ENCODE measurements around the gene GPRASP1.

The GPRASP1 gene

DNA sequence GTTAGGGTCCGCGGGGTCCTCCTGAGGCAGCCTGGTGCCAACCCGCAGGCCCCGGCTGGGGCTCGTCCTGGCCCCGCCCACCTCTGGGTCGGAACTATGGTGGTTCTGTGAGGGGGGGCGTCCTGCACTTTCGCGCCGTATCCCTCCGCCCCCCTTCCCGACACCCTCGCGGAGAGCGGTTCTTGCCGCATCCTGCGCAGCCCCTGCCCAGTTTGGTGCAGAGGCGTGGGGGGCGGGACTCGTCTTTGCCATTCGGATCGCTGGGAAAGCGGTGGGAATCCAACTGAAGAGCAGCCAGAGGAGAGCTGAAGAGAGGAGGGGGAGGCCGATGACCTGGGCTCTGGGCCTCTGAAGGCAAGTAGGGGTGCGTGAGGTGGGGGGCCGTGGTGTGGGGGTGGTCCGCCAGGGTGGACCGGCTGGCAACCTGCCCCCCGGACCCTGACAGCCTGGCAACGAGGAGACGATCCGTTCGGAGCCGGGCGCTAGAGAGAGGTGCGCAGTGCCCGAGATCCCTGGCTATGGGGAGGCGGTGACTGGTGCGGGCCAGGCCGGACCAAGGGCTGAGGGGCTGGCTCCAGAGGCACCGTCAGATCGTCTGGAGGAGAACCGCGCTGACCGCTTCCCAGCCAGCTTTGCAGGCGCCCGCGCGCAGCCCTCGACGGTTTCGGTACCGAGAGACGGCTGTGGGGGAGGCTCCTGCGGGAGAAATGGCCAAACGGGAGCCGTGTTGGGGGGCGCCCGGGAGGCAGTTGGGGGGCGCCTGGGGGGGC is at the start of gene GPRASP1:
GPRASP1 (plus strand) TSS at position 242 of the 770 bp plus-strand sequence. CDS start 2,431 bp downstream, outside the sequence.
- no peaks in the 10 kb centered on the region for H3K36me3 ChIP-seq (ENCODE audit: control insufficient read depth, insufficient read depth, low read length)
- H3K4me3 ChIP-seq (ENCODE audit: low read depth, low read length) = peak within 1 kb of the TSS; percentile 59
- H3K9ac ChIP-seq (ENCODE audit: low read depth, low read length) = no peak within 1 kb of the TSS
- no peaks in the 10 kb centered on the region for H3K4me1 ChIP-seq (ENCODE audit: control insufficient read depth, insufficient read depth, low read length)
- no peaks in the 10 kb centered on the region for H3K9me3 ChIP-seq (ENCODE audit: control insufficient read depth, insufficient read depth, low read length)
- H3K27me3 ChIP-seq (ENCODE audit: control insufficient read depth, insufficient read depth, low read length) = peaks cover 8% of the 10 kb centered on the region

- no peaks in the 10 kb centered on the region for H3K4me1 ChIP-seq (ENCODE audit: control insufficient read depth, insufficient read depth, low read length)
- no peaks in the 10 kb centered on the region for H3K27me3 ChIP-seq (ENCODE audit: control insufficient read depth, insufficient read depth, low read length)
- H3K9me3 ChIP-seq (ENCODE audit: control insufficient read depth, insufficient read depth, low read length) = no peaks in the 10 kb centered on the region
- peaks cover 3% of the 10 kb centered on the region for H3K36me3 ChIP-seq (ENCODE audit: control insufficient read depth, insufficient read depth, low read length)
- H3K9ac ChIP-seq (ENCODE audit: low read depth, low read length) = no peak overlapping the region
- no peak overlapping the region for H3K4me3 ChIP-seq (ENCODE audit: low read depth, low read length)
Measured at GRCh38 chrX:102604327-102604726, 47.0 kb upstream of the GPRASP1 start.

- H3K36me3 ChIP-seq (ENCODE audit: control insufficient read depth, insufficient read depth, low read length) = peaks cover 3% of the 10 kb centered on the region
- no peaks in the 10 kb centered on the region for H3K27me3 ChIP-seq (ENCODE audit: control insufficient read depth, insufficient read depth, low read length)
- no peak overlapping the region for H3K4me3 ChIP-seq (ENCODE audit: low read depth, low read length)
- no peaks in the 10 kb centered on the region for H3K4me1 ChIP-seq (ENCODE audit: control insufficient read depth, insufficient read depth, low read length)
- no peaks in the 10 kb centered on the region for H3K9me3 ChIP-seq (ENCODE audit: control insufficient read depth, insufficient read depth, low read length)
- H3K9ac ChIP-seq (ENCODE audit: low read depth, low read length) = no peak overlapping the region
Measured at GRCh38 chrX:102606115-102606514, 45.2 kb upstream of the GPRASP1 start.

DNA sequence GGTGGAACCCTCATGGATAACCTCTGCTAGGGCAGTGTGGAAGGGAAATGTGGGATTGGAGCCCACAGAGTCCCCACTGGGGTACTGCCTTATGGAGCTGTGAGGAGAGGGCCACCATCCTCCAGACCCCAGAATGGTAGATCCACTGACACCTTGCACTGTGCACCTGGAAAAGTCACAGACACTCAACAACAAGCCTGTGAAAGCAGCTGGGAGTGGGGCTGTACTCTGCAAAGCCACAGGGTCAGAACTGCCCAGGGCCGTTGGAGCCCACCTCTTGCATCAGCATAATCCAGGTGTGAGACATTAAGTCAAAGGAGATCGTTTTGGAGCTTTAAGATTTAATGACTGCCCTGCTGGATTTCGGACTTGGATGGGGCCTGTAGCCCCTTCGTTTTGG is 40.4 kb upstream of the GPRASP1 start:
- Histone ChIP-seq H3K4me3 (ENCODE audit: low read depth, low read length) (no peak overlapping the region), H3K9me3 (ENCODE audit: control insufficient read depth, insufficient read depth, low read length) (no peaks in the 10 kb centered on the region), H3K4me1 (ENCODE audit: control insufficient read depth, insufficient read depth, low read length) (no peaks in the 10 kb centered on the region), H3K9ac (ENCODE audit: low read depth, low read length) (no peak overlapping the region), H3K36me3 (ENCODE audit: control insufficient read depth, insufficient read depth, low read length) (no peaks in the 10 kb centered on the region), H3K27me3 (ENCODE audit: control insufficient read depth, insufficient read depth, low read length) (no peaks in the 10 kb centered on the region)

- Histone ChIP-seq H3K36me3 (ENCODE audit: control insufficient read depth, insufficient read depth, low read length) (peaks cover 5% of the 10 kb centered on the region), H3K4me1 (ENCODE audit: control insufficient read depth, insufficient read depth, low read length) (no peaks in the 10 kb centered on the region), H3K4me3 (ENCODE audit: low read depth, low read length) (no peak overlapping the region), H3K9me3 (ENCODE audit: control insufficient read depth, insufficient read depth, low read length) (peaks cover 9% of the 10 kb centered on the region), H3K27me3 (ENCODE audit: control insufficient read depth, insufficient read depth, low read length) (no peaks in the 10 kb centered on the region), H3K9ac (ENCODE audit: low read depth, low read length) (no peak overlapping the region)
Measured at GRCh38 chrX:102624105-102624504, 27.2 kb upstream of the GPRASP1 start.

DNA sequence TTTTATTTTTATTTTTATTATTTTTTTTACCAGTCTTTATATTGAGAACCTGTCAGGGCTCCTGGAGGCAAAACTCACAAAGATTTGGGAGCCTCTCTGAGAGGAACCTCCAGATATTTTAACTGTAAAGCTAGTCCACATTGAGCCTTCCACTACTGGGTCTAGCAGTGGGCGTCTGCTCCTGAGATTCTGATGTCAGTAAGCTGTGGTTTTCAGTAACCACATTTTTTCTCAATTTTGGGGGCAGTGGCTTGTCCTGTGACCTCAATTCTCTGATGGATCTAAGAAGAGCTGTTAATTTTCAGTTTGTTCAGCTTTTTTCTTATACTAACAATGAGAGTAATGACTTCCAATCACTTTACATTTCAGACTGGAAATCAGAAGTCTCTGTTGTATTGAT is 23.6 kb upstream of the GPRASP1 start:
- Histone ChIP-seq H3K9me3 (ENCODE audit: control insufficient read depth, insufficient read depth, low read length) (peaks cover 9% of the 10 kb centered on the region), H3K27me3 (ENCODE audit: control insufficient read depth, insufficient read depth, low read length) (no peaks in the 10 kb centered on the region), H3K36me3 (ENCODE audit: control insufficient read depth, insufficient read depth, low read length) (peaks cover 5% of the 10 kb centered on the region), H3K4me1 (ENCODE audit: control insufficient read depth, insufficient read depth, low read length) (no peaks in the 10 kb centered on the region), H3K9ac (ENCODE audit: low read depth, low read length) (no peak overlapping the region), H3K4me3 (ENCODE audit: low read depth, low read length) (no peak overlapping the region)

DNA sequence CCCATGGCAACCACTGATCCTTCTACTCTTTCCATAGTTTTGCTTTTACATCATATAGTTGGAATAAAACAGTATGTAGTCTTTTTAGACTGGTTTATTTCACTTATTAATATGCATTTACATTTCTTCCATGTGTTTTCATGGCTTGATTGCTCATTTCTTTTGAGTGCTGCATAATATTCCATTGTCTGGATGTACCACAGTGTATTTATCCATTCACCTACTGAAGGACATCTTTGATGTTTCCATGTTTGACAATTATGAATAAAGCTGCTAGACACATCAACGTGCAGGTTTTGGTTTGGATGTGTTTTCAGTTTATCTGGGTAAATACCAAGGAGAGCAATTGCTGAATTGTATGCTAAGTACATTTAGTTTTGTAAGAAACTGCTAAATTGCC is 13.7 kb upstream of the GPRASP1 start:
- Histone ChIP-seq H3K9me3 (ENCODE audit: control insufficient read depth, insufficient read depth, low read length) (no peaks in the 10 kb centered on the region), H3K4me3 (ENCODE audit: low read depth, low read length) (no peak overlapping the region), H3K36me3 (ENCODE audit: control insufficient read depth, insufficient read depth, low read length) (no peaks in the 10 kb centered on the region), H3K9ac (ENCODE audit: low read depth, low read length) (no peak overlapping the region), H3K4me1 (ENCODE audit: control insufficient read depth, insufficient read depth, low read length) (no peaks in the 10 kb centered on the region), H3K27me3 (ENCODE audit: control insufficient read depth, insufficient read depth, low read length) (no peaks in the 10 kb centered on the region)

- H3K9me3 ChIP-seq (ENCODE audit: control insufficient read depth, insufficient read depth, low read length) = no peaks in the 10 kb centered on the region
- peaks cover 8% of the 10 kb centered on the region for H3K27me3 ChIP-seq (ENCODE audit: control insufficient read depth, insufficient read depth, low read length)
- H3K4me3 ChIP-seq (ENCODE audit: low read depth, low read length) = peak overlapping the region; percentile 59
- H3K36me3 ChIP-seq (ENCODE audit: control insufficient read depth, insufficient read depth, low read length) = no peaks in the 10 kb centered on the region
- no peaks in the 10 kb centered on the region for H3K4me1 ChIP-seq (ENCODE audit: control insufficient read depth, insufficient read depth, low read length)
- H3K9ac ChIP-seq (ENCODE audit: low read depth, low read length) = no peak overlapping the region
Measured at GRCh38 chrX:102650903-102651241, 411 bp upstream of the GPRASP1 start.

DNA sequence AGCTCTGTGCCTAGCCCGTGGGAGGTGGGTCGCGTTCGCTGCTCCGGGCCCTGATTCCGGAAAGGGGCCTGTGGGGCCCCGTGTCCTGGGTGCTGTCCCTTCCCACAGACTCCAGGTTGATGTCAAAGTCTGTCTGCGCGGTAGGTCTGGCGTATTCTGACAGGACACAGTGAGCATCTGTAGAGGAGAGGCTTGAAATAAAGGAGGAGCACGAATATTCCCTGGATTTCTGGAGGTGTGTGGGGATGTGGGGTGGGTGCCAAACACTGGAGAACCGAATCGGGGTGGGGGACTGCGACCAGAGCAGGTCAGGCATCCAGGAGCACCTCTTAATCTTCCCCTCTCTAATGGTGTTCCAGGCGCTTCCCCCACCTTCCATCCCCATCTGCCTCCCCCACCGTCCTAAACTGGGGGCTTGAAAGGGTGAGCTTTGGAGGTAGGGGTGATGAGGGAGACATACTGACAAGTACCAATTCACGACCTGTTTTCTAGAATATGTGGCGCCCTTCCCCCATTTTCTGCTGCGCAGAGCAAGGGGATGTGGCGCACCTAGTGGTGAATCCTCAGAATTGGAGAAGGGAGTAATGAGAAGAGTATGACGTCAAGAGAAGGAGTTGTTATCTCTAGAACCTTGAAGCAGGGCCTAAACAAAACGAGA is 877 bp downstream of the GPRASP1 start:
- no peaks in the 10 kb centered on the region for H3K4me1 ChIP-seq (ENCODE audit: control insufficient read depth, insufficient read depth, low read length)
- H3K36me3 ChIP-seq (ENCODE audit: control insufficient read depth, insufficient read depth, low read length) = no peaks in the 10 kb centered on the region
- peak overlapping the region; percentile 59 for H3K4me3 ChIP-seq (ENCODE audit: low read depth, low read length)
- H3K27me3 ChIP-seq (ENCODE audit: control insufficient read depth, insufficient read depth, low read length) = peaks cover 8% of the 10 kb centered on the region
- no peak overlapping the region for H3K9ac ChIP-seq (ENCODE audit: low read depth, low read length)
- no peaks in the 10 kb centered on the region for H3K9me3 ChIP-seq (ENCODE audit: control insufficient read depth, insufficient read depth, low read length)

DNA sequence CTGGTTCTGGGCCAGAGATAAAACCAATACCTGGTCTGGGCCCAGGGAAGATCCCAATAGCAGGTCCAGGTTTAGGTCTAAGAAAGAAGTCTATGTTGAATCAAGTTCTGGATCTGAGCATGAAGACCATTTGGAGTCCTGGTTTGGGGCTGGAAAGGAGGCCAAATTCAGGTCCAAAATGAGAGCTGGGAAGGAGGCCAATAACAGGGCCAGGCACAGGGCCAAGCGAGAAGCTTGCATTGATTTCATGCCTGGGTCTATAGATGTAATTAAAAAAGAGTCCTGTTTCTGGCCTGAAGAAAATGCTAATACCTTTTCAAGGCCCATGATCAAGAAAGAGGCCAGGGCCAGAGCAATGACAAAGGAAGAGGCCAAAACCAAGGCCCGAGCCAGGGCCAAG is 3.4 kb downstream of the GPRASP1 start:
- no peak overlapping the region for H3K9ac ChIP-seq (ENCODE audit: low read depth, low read length)
- no peaks in the 10 kb centered on the region for H3K4me1 ChIP-seq (ENCODE audit: control insufficient read depth, insufficient read depth, low read length)
- no peaks in the 10 kb centered on the region for H3K9me3 ChIP-seq (ENCODE audit: control insufficient read depth, insufficient read depth, low read length)
- H3K27me3 ChIP-seq (ENCODE audit: control insufficient read depth, insufficient read depth, low read length) = peaks cover 2% of the 10 kb centered on the region
- no peak overlapping the region for H3K4me3 ChIP-seq (ENCODE audit: low read depth, low read length)
- no peaks in the 10 kb centered on the region for H3K36me3 ChIP-seq (ENCODE audit: control insufficient read depth, insufficient read depth, low read length)

DNA sequence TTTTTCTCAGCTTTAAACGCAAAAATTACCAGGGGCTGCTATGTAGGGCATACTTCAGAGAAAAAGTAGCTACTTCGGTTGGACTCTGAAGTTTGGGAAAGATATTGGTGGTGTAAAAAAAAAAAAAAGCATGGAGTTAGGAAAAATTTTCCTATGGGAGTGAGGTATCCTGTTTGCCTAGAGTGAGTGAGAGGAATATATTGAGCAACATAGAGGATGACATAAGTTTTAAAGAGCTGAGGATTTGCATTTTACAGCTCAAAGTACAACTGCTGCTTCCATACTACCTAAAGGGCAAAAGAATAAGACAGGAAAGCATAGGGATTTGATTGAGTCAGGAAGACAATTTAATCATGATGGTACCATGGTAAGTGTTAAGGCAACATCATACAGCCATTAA is 7.3 kb downstream of the GPRASP1 start:
- Histone ChIP-seq H3K9me3 (ENCODE audit: control insufficient read depth, insufficient read depth, low read length) (no peaks in the 10 kb centered on the region), H3K27me3 (ENCODE audit: control insufficient read depth, insufficient read depth, low read length) (no peaks in the 10 kb centered on the region), H3K4me3 (ENCODE audit: low read depth, low read length) (no peak overlapping the region), H3K36me3 (ENCODE audit: control insufficient read depth, insufficient read depth, low read length) (no peaks in the 10 kb centered on the region), H3K4me1 (ENCODE audit: control insufficient read depth, insufficient read depth, low read length) (no peaks in the 10 kb centered on the region), H3K9ac (ENCODE audit: low read depth, low read length) (no peak overlapping the region)
